HEK293 (cell line): ENCODE measurements around the gene SP4.

Experiments used
- GLI2 ChIP-seq: fragments of 450-650 bp; formaldehyde crosslinking; IDR thresholded peaks from 2 replicates; pipeline ENCODE4; 2017; ENCODE audit warnings: missing biosample characterization, missing genetic modification characterization, low read depth, borderline replicate concordance
- GLI4 ChIP-seq: fragments of 450-650 bp; formaldehyde crosslinking; IDR thresholded peaks from 2 replicates; pipeline ENCODE4 v1.5.1; 2016; ENCODE audit warnings: missing biosample characterization, missing genetic modification characterization
- MEIS1 ChIP-seq: sonication (generic); formaldehyde crosslinking; IDR thresholded peaks from 2 replicates; pipeline ENCODE4 v1.8.1; 2022; ENCODE audit warnings: missing genetic modification reagents, mild to moderate bottlenecking, borderline replicate concordance
- PRDM1 ChIP-seq: fragments of 450-650 bp; formaldehyde crosslinking; IDR thresholded peaks from 2 replicates; pipeline ENCODE4; 2016; ENCODE audit warnings: missing biosample characterization, missing genetic modification characterization
- SP2 ChIP-seq: fragments of 450-650 bp; formaldehyde crosslinking; IDR thresholded peaks from 2 replicates; pipeline ENCODE4 v1.5.1; 2016; ENCODE audit warnings: missing biosample characterization, missing genetic modification characterization
- TCF7L2 ChIP-seq: IDR thresholded peaks from 2 replicates; pipeline ENCODE4 v1.6.1; 2011; ENCODE audit warnings: low read depth, mild to moderate bottlenecking, inconsistent platforms, low read length, moderate library complexity, borderline replicate concordance
- ZNF121 ChIP-seq: fragments of 450-650 bp; formaldehyde crosslinking; IDR thresholded peaks from 2 replicates; pipeline ENCODE4 v1.5.1; 2016; ENCODE audit warnings: missing biosample characterization, missing genetic modification characterization
- ZNF433 ChIP-seq: fragments of 450-650 bp; formaldehyde crosslinking; IDR thresholded peaks from 2 replicates; pipeline ENCODE4 v1.5.1; 2016; ENCODE audit warnings: missing biosample characterization, missing genetic modification characterization, low read depth
- ZNF660 ChIP-seq: fragments of 450-650 bp; IDR thresholded peaks from 2 replicates; pipeline ENCODE4 v1.5.1; 2018; ENCODE audit warnings: missing biosample characterization, mild to moderate bottlenecking, missing genetic modification characterization
- ZNF776 ChIP-seq: fragments of 450-650 bp; formaldehyde crosslinking; IDR thresholded peaks from 2 replicates; pipeline ENCODE4 v1.5.0; 2017; ENCODE audit warnings: missing biosample characterization, missing genetic modification characterization, borderline replicate concordance
- TF ChIP-seq, protein P1 (sequence below): fragments of 450-650 bp; formaldehyde crosslinking; IDR thresholded peaks from 2 replicates; pipeline ENCODE4 v1.5.1; 2016; ENCODE audit warnings: missing biosample characterization, missing genetic modification characterization
- TF ChIP-seq, protein P2 (sequence below): fragments of 450-650 bp; formaldehyde crosslinking; IDR thresholded peaks from 2 replicates; pipeline ENCODE4 v1.5.1; 2016; ENCODE audit warnings: missing biosample characterization, missing genetic modification characterization

- no peak for TF ChIP-seq GLI2 (tag by site-specific recombination)
- TF ChIP-seq ZNF121 (tag by site-specific recombination) = no peak
- TF ChIP-seq ZNF776 (tag by site-specific recombination) = no peak
- no peak for TF ChIP-seq GLI4 (tag by site-specific recombination)
- no peak for TF ChIP-seq ZNF660
- TF ChIP-seq TCF7L2 = no peak
- TF ChIP-seq, protein P1, sequence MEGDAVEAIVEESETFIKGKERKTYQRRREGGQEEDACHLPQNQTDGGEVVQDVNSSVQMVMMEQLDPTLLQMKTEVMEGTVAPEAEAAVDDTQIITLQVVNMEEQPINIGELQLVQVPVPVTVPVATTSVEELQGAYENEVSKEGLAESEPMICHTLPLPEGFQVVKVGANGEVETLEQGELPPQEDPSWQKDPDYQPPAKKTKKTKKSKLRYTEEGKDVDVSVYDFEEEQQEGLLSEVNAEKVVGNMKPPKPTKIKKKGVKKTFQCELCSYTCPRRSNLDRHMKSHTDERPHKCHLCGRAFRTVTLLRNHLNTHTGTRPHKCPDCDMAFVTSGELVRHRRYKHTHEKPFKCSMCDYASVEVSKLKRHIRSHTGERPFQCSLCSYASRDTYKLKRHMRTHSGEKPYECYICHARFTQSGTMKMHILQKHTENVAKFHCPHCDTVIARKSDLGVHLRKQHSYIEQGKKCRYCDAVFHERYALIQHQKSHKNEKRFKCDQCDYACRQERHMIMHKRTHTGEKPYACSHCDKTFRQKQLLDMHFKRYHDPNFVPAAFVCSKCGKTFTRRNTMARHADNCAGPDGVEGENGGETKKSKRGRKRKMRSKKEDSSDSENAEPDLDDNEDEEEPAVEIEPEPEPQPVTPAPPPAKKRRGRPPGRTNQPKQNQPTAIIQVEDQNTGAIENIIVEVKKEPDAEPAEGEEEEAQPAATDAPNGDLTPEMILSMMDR = no peak
- TF ChIP-seq, protein P2, sequence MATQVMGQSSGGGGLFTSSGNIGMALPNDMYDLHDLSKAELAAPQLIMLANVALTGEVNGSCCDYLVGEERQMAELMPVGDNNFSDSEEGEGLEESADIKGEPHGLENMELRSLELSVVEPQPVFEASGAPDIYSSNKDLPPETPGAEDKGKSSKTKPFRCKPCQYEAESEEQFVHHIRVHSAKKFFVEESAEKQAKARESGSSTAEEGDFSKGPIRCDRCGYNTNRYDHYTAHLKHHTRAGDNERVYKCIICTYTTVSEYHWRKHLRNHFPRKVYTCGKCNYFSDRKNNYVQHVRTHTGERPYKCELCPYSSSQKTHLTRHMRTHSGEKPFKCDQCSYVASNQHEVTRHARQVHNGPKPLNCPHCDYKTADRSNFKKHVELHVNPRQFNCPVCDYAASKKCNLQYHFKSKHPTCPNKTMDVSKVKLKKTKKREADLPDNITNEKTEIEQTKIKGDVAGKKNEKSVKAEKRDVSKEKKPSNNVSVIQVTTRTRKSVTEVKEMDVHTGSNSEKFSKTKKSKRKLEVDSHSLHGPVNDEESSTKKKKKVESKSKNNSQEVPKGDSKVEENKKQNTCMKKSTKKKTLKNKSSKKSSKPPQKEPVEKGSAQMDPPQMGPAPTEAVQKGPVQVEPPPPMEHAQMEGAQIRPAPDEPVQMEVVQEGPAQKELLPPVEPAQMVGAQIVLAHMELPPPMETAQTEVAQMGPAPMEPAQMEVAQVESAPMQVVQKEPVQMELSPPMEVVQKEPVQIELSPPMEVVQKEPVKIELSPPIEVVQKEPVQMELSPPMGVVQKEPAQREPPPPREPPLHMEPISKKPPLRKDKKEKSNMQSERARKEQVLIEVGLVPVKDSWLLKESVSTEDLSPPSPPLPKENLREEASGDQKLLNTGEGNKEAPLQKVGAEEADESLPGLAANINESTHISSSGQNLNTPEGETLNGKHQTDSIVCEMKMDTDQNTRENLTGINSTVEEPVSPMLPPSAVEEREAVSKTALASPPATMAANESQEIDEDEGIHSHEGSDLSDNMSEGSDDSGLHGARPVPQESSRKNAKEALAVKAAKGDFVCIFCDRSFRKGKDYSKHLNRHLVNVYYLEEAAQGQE (tag by site-specific recombination) = no peak
- no peak for TF ChIP-seq SP2 (tag by site-specific recombination)
- no peak for TF ChIP-seq PRDM1 (tag by site-specific recombination)
- TF ChIP-seq MEIS1 (CRISPR knock-in tag) = no peak
- no peak for TF ChIP-seq ZNF433 (tag by site-specific recombination)
Measured at GRCh38 chr7:21463524-21463923, 35.6 kb downstream of the SP4 start.
